WTC11 (cell line): ENCODE data around the gene INPPL1.

Experiments
- CTCF ChIP-seq: fragments of 200-600 bp; IDR thresholded peaks from 2 replicates; pipeline ENCODE4 v1.8.0; 2022; ENCODE audit warnings: antibody characterized with exemption
- ESRRA ChIP-seq: sonication (generic); formaldehyde crosslinking; IDR thresholded peaks from 2 replicates; pipeline ENCODE4 v1.8.1; 2022; ENCODE audit warnings: mild to moderate bottlenecking, missing genetic modification reagents, borderline replicate concordance
- IRF2 ChIP-seq: sonication (generic); formaldehyde crosslinking; IDR thresholded peaks from 2 replicates; pipeline ENCODE4 v1.8.0; 2022; ENCODE audit warnings: low read depth, missing genetic modification reagents, borderline replicate concordance
- PRRX2 ChIP-seq: fragments of 250-450 bp; sonication (Bioruptor Pico); IDR thresholded peaks from 2 replicates; pipeline ENCODE4 v1.8.0; 2021; ENCODE audit warnings: mild to moderate bottlenecking
- ZNF232 ChIP-seq: sonication (generic); formaldehyde crosslinking; IDR thresholded peaks from 2 replicates; pipeline ENCODE4 v1.8.0; 2022; ENCODE audit warnings: mild to moderate bottlenecking, missing genetic modification reagents

GRCh38 chr11:72218251-72218745, 6.3 kb upstream of the INPPL1 start:
- no peak for TF ChIP-seq CTCF
- TF ChIP-seq IRF2 (CRISPR knock-in tag), result no peak
- TF ChIP-seq ZNF232 (CRISPR knock-in tag), result no peak
- no peak for TF ChIP-seq PRRX2
- TF ChIP-seq ESRRA (CRISPR knock-in tag), result no peak
